Measurements from ENCODE around the gene PIEZO1.

PIEZO1 gene

DNA sequence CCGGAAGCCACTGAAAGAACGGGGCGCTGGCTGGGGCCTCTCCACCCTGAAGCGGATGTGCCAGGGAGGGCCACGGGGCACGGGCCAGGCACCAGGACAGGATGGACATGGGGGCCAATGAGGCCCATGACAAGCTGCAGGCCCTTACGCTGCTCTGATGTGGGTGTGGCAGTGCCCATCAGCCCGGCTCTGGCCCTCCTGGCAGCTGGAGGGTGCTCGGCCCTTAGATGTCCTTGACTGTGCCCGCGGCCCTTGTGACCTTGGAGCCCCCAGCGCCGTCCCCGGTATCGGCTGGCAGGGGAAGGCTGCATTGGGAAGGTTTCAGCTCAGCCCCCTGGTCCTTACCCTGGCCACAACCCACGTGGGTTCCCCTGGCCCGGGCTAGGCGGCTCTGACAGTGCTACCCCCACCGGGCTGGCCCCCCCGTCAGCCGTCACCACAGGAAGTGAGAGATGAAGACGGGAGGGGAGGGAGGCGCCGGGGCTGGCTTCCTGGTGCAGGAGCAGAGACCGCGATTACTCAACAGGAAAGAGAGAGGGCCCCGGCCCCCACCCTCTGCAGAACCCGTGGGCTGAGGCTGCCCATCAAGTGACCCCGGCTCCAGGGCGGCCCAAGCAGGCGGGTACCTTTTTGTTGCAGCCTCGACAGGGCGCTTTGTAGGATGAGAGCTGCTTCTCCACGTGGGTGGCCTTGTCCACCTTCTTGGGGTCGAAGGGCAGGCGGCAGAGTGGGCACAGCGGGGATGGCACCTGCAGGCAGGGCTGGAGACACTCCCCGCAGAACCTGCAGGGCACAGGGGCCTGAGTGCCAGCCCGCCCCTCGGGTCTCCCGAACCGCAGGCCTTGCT is 84.2 kb downstream of the PIEZO1 start:
- DNase-seq (ENCODE audit: low spot score) = peak; percentile 78

GRCh38 chr16:88700322-88700635 is 84.7 kb downstream of the PIEZO1 start:
- DNase-seq (ENCODE audit: low spot score) = no peak

DNA sequence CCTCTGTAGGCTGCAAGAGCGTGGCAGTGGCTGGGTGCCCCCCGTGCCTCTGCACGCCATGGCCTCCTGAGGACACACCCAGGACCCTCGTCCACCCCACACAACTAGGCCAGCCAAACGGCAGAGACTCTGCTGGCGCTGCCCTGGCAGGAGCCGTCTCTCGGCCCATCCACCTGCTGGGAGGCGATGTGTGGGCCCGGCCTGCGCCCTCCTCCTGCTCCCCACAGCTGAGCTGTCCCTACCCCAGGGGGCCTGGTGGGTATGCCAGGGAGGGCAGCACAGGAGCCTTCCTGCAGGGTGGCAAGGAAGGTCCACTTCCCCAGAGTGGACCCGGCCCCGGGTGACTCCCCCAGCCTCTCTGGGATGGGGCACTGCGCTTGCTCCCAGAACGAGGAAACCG is 85.8 kb downstream of the PIEZO1 start:
- DNase-seq (ENCODE audit: low spot score) = no peak

DNA sequence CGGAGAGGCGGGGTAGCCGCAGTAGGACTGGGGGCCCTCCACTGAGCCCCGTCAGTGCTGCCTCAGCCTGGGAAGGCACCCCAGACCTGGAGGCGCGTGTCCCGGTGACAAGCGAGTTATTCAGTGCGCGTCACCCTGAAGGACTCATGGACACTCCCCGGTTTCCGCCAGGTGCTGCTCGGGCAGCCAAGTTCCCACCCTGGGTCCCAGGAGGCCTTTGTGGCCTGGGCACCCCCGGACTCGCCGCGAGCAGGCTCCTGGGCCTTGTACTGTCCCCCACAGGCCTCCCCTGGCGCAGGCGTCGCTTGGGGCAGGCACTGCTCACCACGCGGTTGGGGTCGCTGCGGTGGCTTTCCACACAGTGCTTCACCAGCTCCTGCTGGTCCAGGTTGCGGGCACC is 86.4 kb downstream of the PIEZO1 start:
- DNase-seq (ENCODE audit: low spot score) = no peak

- DNase-seq (ENCODE audit: low spot score) = no peak
Measured at GRCh38 chr16:88697831-88698615, 87.0 kb downstream of the PIEZO1 start.

GRCh38 chr16:88697116-88697830 is 87.7 kb downstream of the PIEZO1 start:
- DNase-seq (ENCODE audit: low spot score) = no peak

- DNase-seq (ENCODE audit: low spot score) = no peak
Measured at GRCh38 chr16:88696441-88696840, 88.6 kb downstream of the PIEZO1 start.

- DNase-seq (ENCODE audit: low spot score) = no peak
Measured at GRCh38 chr16:88695753-88696152, 89.3 kb downstream of the PIEZO1 start.

- no peak for DNase-seq (ENCODE audit: low spot score)
Measured at GRCh38 chr16:88695218-88695617, 89.8 kb downstream of the PIEZO1 start.

DNA sequence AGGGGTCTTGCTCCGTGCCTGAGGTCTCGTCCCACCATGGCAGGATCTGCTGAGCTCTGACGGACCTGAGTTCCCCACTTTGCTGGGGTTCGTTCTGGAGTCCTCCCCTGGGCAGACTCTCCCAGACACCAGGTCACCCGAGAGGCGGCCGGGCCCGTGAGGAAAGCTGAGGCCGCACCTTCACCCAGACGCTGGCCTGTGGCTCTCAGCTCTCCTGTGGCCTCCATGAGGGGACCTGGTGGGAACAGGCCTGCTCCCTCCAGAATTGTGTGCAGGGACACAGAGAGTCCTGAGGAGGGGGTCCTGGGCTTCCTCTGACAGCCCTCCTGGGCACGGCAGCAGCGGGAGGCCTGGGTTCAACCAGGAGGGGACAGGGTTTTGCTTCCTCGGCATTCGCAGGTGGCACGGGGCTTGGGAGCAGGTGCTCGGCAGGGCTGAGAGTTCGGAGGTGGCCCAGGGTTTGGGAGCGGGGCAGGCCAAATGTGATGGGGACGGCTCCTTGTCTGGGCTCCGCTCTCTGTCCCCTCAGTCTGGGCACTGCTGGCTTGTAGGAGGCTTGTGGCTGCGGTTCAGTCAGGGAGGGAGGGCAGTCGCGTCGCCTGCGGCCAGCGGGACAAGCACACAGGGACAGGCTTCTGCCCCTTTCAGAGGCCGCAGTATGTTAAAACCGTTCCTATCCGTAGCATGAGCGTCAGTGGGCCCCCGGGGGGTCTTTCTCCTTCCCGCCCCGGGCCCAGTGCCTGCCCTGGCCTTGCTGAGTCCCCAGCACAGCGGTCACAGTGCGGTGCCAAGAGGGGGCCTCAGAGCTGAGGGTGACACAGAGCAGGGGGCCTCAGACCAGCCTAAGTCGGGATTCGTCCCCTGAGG is 90.6 kb downstream of the PIEZO1 start:
- DNase-seq (ENCODE audit: low spot score) = no peak

DNA sequence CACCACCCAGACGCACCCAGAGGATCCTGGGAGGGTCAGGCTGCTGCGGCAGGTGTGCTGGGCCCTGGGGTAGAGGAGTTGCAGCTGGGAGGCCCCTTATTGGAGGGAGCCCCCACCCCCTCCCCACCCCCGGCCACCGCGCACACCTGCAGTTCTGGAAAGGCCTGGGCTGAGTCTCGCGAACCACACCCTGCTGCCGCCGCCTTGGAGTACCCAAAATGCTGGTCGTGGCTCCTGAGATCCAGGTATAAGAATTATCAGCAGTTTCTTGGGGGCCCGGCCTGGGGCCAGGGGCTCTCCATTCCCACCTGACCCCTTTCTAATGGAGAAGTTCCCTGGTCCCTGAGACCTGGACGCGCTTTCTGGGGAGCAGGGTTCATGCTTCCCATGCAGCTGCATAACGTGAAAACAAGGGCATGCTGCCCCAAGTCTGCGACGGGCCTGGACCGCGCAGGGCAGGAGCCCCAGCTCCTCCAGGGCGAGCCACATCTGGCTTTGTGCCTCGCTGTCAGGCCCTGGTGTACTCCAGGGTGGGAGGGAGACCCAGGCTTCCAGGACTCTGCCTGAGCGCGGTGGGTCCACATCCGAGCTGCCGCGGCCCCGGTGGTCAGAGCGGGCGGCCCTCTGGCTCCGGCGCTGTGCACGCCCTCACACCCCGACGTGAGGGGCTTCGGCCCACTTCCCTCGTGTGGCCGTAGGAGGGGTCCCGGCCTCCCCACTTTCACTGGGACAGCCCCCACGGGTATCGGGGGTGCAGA is 91.4 kb downstream of the PIEZO1 start:
- no peak for DNase-seq (ENCODE audit: low spot score)

DNA sequence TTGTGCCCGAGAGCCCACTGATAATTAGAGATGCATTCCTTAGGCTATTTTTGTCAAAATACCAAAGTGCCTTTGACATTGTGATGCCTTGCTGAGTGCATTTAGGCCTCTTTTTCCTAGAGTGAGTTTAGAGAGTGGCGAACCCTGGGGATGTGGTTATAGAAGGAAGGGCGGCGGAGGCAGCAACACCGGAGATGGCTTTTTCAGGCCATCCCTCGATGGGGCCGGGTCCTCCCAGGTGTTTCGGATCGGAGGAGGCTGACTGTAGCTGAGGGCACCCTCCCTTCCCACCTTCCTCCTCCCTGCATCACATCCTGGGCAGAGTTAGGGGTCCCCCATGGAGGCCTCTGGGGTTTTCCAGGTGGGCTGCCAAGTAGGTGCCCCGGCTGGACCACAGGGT is 92.2 kb downstream of the PIEZO1 start:
- no peak for DNase-seq (ENCODE audit: low spot score)

DNA sequence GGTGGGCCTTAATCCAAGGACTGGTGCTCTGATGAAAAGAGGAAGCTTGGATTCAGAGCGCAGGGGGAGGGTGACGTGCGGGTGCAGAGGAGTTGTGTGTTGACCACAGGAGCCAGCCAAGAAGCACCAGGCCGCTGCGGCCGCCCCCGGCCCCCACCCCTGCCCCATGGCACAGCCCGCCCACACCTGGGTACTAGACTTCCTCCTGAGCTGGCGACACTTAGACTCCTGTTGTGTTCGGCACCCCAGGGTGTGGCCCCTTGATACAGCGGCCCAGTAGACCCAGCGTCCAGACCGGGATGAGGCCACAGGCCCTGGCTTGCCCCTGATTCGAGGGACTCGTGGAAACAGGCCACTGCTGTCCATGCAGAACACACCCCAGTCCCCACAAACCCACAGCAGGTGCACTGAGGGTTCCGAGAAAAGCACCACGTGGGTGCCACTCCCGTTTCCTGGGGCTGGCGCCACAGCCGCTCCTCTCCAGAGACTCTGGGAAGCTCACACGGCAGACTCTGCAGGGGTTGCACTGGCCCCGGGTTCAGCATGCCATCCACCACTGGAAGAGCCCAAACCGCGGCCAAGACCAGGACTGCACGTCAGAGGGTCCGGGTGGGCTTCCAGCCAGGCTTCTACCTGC is 93.0 kb downstream of the PIEZO1 start:
- DNase-seq (ENCODE audit: low spot score) = peak; percentile 72

- no peak for DNase-seq (ENCODE audit: low spot score)
Measured at GRCh38 chr16:88691129-88691813, 93.7 kb downstream of the PIEZO1 start.

- no peak for DNase-seq (ENCODE audit: low spot score)
Measured at GRCh38 chr16:88690341-88691128, 94.5 kb downstream of the PIEZO1 start.

DNA sequence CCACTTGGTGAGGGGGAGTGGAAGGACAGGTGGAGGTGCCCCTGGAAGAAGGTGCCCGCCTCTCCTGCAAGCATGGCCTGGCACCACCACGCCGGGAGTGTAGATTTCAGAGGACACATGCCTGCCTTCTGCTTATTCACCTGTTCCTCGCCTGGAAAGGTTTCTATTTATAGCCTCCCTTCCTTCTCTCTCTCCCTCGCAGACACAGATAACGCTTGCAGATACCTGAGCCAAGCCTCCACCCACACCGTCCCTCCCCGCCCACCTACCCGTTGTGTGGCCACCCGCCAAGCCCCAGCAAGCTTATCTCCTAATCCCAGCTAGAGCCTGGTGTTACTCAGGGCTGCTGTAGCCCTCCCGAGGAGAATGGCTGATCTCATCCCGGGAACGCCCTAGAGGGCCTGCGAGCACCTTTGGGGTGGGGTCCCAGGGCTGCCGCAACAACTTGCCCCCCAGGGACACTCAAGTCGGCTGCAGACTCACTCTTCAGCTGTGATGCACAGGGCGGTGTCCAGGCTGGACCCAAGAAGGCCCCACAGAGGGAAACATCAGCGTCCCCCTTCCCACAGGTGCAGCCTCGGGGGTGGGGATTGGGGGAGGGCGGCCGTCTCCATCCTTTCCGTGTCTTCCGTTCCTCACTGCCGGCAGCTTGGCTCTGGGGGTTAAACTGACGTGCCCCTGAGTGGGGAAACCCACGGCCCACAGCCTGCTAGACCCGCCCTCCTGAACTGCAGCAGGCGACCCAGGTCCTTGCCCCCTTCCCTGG is 96.8 kb downstream of the PIEZO1 start:
- DNase-seq (ENCODE audit: low spot score) = no peak

DNA sequence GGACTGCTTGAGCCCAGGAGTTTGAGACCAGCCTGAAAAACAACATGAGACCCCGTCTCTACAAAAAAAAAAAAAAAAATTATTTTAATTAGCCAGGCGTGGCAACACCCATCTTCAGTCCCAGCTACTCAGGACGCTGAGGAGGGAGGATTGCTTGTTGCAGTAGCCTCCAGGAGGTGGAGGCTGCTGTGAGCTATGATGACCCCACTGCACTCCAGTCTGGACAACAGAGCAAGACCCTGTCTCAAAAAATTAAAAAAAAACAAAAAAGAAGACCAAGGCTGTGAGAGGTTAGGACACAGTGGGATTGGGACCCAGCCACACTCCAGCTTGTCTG is 97.4 kb downstream of the PIEZO1 start:
- DNase-seq (ENCODE audit: low spot score) = no peak

DNA sequence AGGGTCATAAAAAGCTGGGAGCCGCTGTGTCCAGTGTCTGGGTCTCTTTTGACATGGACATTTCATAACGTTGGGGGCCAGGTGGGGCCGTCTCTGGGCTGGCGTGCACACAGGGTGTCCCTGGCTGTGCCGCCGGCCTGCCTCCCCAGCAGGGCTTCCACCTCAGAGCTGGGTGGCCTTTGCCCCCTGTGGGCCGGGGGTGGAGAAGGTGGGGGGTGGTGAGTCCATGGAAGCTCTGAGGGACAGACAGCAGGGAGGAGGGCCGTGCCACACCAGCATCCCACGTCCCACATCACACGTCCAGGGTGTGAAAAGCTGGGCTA is 97.8 kb downstream of the PIEZO1 start:
- no peak for DNase-seq (ENCODE audit: low spot score)
